HAP-1 (cell line): ENCODE results near the gene CPE.
A peak's percentile ranks its signal among the peaks of the same experiment; 100 is the strongest.
"Not testable (repeated sequence)": the region's sequence is repeated elsewhere in the genome, so short reads cannot be mapped to it uniquely, and the experiment has no call there.

Experiments
- DNase-seq, 2 experiments: peaks; one replicate each; pipeline ENCODE4 v3.0.0-alpha.2; 2016 to 2020; ENCODE audit warnings: low spot score in 2 of 2
- H3K27me3 ChIP-seq: fragments of 250-450 bp; sonication (Bioruptor Pico); 2 replicates; pipeline ENCODE4 v1.5.1; 2020; ENCODE audit warnings: low read depth, mild to moderate bottlenecking, moderate library complexity
- H3K36me3 ChIP-seq: fragments of 250-450 bp; sonication (Bioruptor Pico); replicated peaks from 2 replicates; pipeline ENCODE4 v1.5.1; 2020; ENCODE audit warnings: mild to moderate bottlenecking
- H3K4me1 ChIP-seq: fragments of 250-450 bp; sonication (Bioruptor Pico); 2 replicates; pipeline ENCODE4 v1.5.1; 2020; ENCODE audit warnings: mild to moderate bottlenecking
- H3K4me3 ChIP-seq: fragments of 250-450 bp; sonication (Bioruptor Pico); 2 replicates; pipeline ENCODE4 v1.5.1; 2020; ENCODE audit warnings: mild to moderate bottlenecking, moderate library complexity
- H3K9me3 ChIP-seq: fragments of 250-450 bp; sonication (Bioruptor Pico); 2 replicates; pipeline ENCODE4 v1.5.1; 2020; ENCODE audit warnings: mild to moderate bottlenecking, moderate library complexity
- in situ Hi-C: fragments of 300-500 bp; cut with MboI; formaldehyde crosslinking; loops from 3 replicates; pipeline ENCODE4 v1.14.3; 2020; ENCODE audit warnings: low sequenced_read_pairs, inconsistent platforms, mixed read lengths

Gene CPE

GRCh38 chr4:165440415-165441158 is 61.8 kb downstream of the CPE start:
- Histone ChIP-seq H3K4me1 (peaks cover 11% of the 10 kb centered on the region; the same call in 1 of the 2 replicates), H3K9me3 (no peaks in the 10 kb centered on the region), H3K27me3 (no peaks in the 10 kb centered on the region), H3K4me3 (no peak overlapping the region), H3K36me3 (no peaks in the 10 kb centered on the region)
- peak; percentile 37 to 38 for DNase-seq
- in situ Hi-C loops = no loop called here

- peaks cover 11% of the 10 kb centered on the region; the same call in 1 of the 2 replicates for H3K4me1 ChIP-seq
- in situ Hi-C loops = no loop called here
Observed at GRCh38 chr4:165443276-165443675, 64.5 kb downstream of the CPE start.

GRCh38 chr4:165448700-165449099 is 69.9 kb downstream of the CPE start:
- Histone ChIP-seq H3K4me3 (no peak overlapping the region), H3K4me1 (no peaks in the 10 kb centered on the region), H3K27me3 (no peaks in the 10 kb centered on the region), H3K36me3 (no peaks in the 10 kb centered on the region), H3K9me3 (no peaks in the 10 kb centered on the region)
- DNase-seq = no peak
- in situ Hi-C loops = no loop called here

More at GRCh38 chr4:165443276-165443675, 64.5 kb downstream of the CPE start:
- Histone ChIP-seq H3K9me3 (no peaks in the 10 kb centered on the region), H3K27me3 (no peaks in the 10 kb centered on the region), H3K4me3 (no peak overlapping the region), H3K36me3 (no peaks in the 10 kb centered on the region)
- no peak for DNase-seq

GRCh38 chr4:165449333-165449732 is 70.5 kb downstream of the CPE start:
- no peaks in the 10 kb centered on the region for H3K4me1 ChIP-seq
- no peaks in the 10 kb centered on the region for H3K36me3 ChIP-seq
- no peaks in the 10 kb centered on the region for H3K9me3 ChIP-seq
- H3K27me3 ChIP-seq = no peaks in the 10 kb centered on the region
- H3K4me3 ChIP-seq = no peak overlapping the region
- DNase-seq = no peak
- in situ Hi-C loops = no loop called here

- in situ Hi-C loops = loop anchor here (25.0 kb wide), 1 partner anchor 664 kb away; no protein-coding TSS in a partner anchor
- Histone ChIP-seq H3K36me3 (no peaks in the 10 kb centered on the region), H3K4me1 (no peaks in the 10 kb centered on the region), H3K4me3 (no peak overlapping the region), H3K27me3 (no peaks in the 10 kb centered on the region), H3K9me3 (no peaks in the 10 kb centered on the region)
- no peak for DNase-seq
Observed at GRCh38 chr4:165450871-165451270, 72.1 kb downstream of the CPE start.

- not testable (repeated sequence) for H3K4me3 ChIP-seq, H3K4me1 ChIP-seq, DNase-seq, H3K27me3 ChIP-seq, H3K9me3 ChIP-seq, H3K36me3 ChIP-seq
- in situ Hi-C loops = loop anchor here (25.0 kb wide), 1 partner anchor 666 kb away; no protein-coding TSS in a partner anchor
Observed at GRCh38 chr4:165453140-165453539, 74.3 kb downstream of the CPE start.

GRCh38 chr4:165454426-165454825 is 75.6 kb downstream of the CPE start:
- DNase-seq = no peak
- H3K4me1 ChIP-seq = no peaks in the 10 kb centered on the region
- H3K27me3 ChIP-seq = no peaks in the 10 kb centered on the region
- H3K4me3 ChIP-seq = no peak overlapping the region
- no peaks in the 10 kb centered on the region for H3K36me3 ChIP-seq
- no peaks in the 10 kb centered on the region for H3K9me3 ChIP-seq
- in situ Hi-C loops = loop anchor here (25.0 kb wide), 1 partner anchor 667 kb away; no protein-coding TSS in a partner anchor

GRCh38 chr4:165457793-165458192 is 79.0 kb downstream of the CPE start:
- no peak for DNase-seq
- in situ Hi-C loops = loop anchor here (25.0 kb wide), 1 partner anchor 670 kb away; no protein-coding TSS in a partner anchor
- Histone ChIP-seq H3K27me3 (no peaks in the 10 kb centered on the region), H3K9me3 (no peaks in the 10 kb centered on the region), H3K4me1 (no peaks in the 10 kb centered on the region), H3K36me3 (no peaks in the 10 kb centered on the region), H3K4me3 (no peak overlapping the region)

- in situ Hi-C loops = loop anchor here (25.0 kb wide), 1 partner anchor 671 kb away; no protein-coding TSS in a partner anchor
- no peaks in the 10 kb centered on the region for H3K9me3 ChIP-seq
- H3K4me1 ChIP-seq = no peaks in the 10 kb centered on the region
- H3K27me3 ChIP-seq = no peaks in the 10 kb centered on the region
- H3K36me3 ChIP-seq = no peaks in the 10 kb centered on the region
- no peak for DNase-seq
- H3K4me3 ChIP-seq = no peak overlapping the region
Observed at GRCh38 chr4:165458471-165458870, 79.7 kb downstream of the CPE start.

GRCh38 chr4:165461159-165461821 is 82.5 kb downstream of the CPE start:
- H3K36me3 ChIP-seq = no peaks in the 10 kb centered on the region
- H3K4me1 ChIP-seq = no peaks in the 10 kb centered on the region
- no peak overlapping the region for H3K4me3 ChIP-seq
- no peaks in the 10 kb centered on the region for H3K27me3 ChIP-seq
- H3K9me3 ChIP-seq = no peaks in the 10 kb centered on the region
- in situ Hi-C loops = loop anchor here (5.0 to 25.0 kb wide), 3 partner anchors 106 to 674 kb away; no protein-coding TSS in a partner anchor
- no peak for DNase-seq

- no peak for DNase-seq
- no peaks in the 10 kb centered on the region for H3K27me3 ChIP-seq
- no peaks in the 10 kb centered on the region for H3K36me3 ChIP-seq
- no peaks in the 10 kb centered on the region for H3K9me3 ChIP-seq
- in situ Hi-C loops = loop anchor here (5.0 to 25.0 kb wide), 3 partner anchors 107 to 675 kb away; no protein-coding TSS in a partner anchor
- no peaks in the 10 kb centered on the region for H3K4me1 ChIP-seq
- H3K4me3 ChIP-seq = no peak overlapping the region
Observed at GRCh38 chr4:165462009-165462408, 83.2 kb downstream of the CPE start.

- in situ Hi-C loops = loop anchor here (5.0 to 25.0 kb wide), 3 partner anchors 110 to 677 kb away; no protein-coding TSS in a partner anchor
- Histone ChIP-seq H3K4me3 (no peak overlapping the region), H3K36me3 (no peaks in the 10 kb centered on the region), H3K9me3 (no peaks in the 10 kb centered on the region), H3K4me1 (no peaks in the 10 kb centered on the region), H3K27me3 (no peaks in the 10 kb centered on the region)
- DNase-seq = no peak
Observed at GRCh38 chr4:165464376-165464775, 85.6 kb downstream of the CPE start.

- Histone ChIP-seq H3K36me3 (no peaks in the 10 kb centered on the region), H3K4me1 (no peaks in the 10 kb centered on the region), H3K9me3 (no peaks in the 10 kb centered on the region), H3K27me3 (no peaks in the 10 kb centered on the region), H3K4me3 (no peak overlapping the region)
- peak in 1 of 2 experiments; percentile 50 for DNase-seq
- in situ Hi-C loops = loop anchor here (5.0 to 25.0 kb wide), 3 partner anchors 110 to 678 kb away; no protein-coding TSS in a partner anchor
Observed at GRCh38 chr4:165464813-165465381, 86.1 kb downstream of the CPE start.
